MG63 (cell line): ENCODE data around the gene GRSF1. TPM values are rescaled to one million over a fixed set of nuclear protein-coding genes. Genes with fewer than 3 reads are reported as not detected.
A peak's percentile ranks its signal among the peaks of the same experiment; 100 is the strongest.

Experiments
- DNase-seq: peaks from one replicate; pipeline ENCODE4 v3.0.0-alpha.2; 2020
- H3K27me3 ChIP-seq: fragments of 250-450 bp; sonication (Bioruptor Pico); 2 replicates; pipeline ENCODE4 v1.5.1; 2020; ENCODE audit warnings: mild to moderate bottlenecking, moderate library complexity
- H3K36me3 ChIP-seq: fragments of 250-450 bp; sonication (Bioruptor Pico); 2 replicates; pipeline ENCODE4 v1.5.1; 2020; ENCODE audit warnings: mild to moderate bottlenecking, moderate library complexity
- H3K4me3 ChIP-seq: fragments of 250-450 bp; sonication (Bioruptor Pico); 2 replicates; pipeline ENCODE4 v1.5.1; 2020; ENCODE audit warnings: mild to moderate bottlenecking, moderate library complexity
- H3K9me3 ChIP-seq: fragments of 250-450 bp; sonication (Bioruptor Pico); 2 replicates; pipeline ENCODE4 v1.5.1; 2020; ENCODE audit warnings: mild to moderate bottlenecking, moderate library complexity
- total RNA-seq: library from RNA; depleted of rRNA; stranded (reverse); fragments of >200 nt; shearing (Covaris generic); gene quantifications from 2 replicates; pipeline ENCODE4 v1.2.3, GENCODE V29; 2014; ENCODE audit warnings: low replicate concordance; rRNA removed

GRSF1 gene, protein sequence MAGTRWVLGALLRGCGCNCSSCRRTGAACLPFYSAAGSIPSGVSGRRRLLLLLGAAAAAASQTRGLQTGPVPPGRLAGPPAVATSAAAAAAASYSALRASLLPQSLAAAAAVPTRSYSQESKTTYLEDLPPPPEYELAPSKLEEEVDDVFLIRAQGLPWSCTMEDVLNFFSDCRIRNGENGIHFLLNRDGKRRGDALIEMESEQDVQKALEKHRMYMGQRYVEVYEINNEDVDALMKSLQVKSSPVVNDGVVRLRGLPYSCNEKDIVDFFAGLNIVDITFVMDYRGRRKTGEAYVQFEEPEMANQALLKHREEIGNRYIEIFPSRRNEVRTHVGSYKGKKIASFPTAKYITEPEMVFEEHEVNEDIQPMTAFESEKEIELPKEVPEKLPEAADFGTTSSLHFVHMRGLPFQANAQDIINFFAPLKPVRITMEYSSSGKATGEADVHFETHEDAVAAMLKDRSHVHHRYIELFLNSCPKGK
- 81.3 and 114 TPM in 2 replicates for total RNA-seq

DNA sequence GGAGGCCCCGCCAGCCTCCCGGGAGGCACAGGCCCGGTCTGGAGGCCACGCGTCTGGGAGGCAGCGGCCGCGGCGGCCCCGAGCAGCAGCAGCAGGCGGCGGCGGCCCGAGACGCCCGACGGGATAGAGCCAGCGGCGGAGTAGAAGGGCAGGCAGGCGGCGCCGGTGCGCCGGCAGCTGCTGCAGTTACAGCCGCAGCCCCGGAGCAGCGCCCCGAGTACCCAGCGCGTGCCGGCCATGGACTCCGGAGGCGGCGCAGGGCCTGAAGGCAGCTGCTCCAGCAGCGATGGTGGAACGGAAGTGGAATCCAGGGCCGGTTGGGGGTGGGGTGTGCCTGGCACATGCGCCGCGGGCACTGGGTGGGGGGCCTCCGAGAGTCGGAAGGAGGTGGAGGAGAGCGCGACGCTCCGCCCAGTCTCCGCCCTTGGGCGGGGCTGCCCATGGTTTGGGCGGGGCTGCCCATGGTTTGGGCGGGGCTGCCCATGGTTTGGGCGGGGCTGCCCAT, at the start of gene GRSF1:
Gene GRSF1 (minus strand): TSS at position 302 of the 505 bp plus-strand sequence. CDS start 63 bp downstream, at position 239.
- peak; percentile 88 for DNase-seq
- Histone ChIP-seq H3K36me3 (peaks cover 14% of the 10 kb centered on the region; the same call in 1 of the 2 replicates), H3K4me3 (peak within 1 kb of the TSS; percentile 66), H3K9me3 (no peaks in the 10 kb centered on the region), H3K27me3 (no peaks in the 10 kb centered on the region)

DNA sequence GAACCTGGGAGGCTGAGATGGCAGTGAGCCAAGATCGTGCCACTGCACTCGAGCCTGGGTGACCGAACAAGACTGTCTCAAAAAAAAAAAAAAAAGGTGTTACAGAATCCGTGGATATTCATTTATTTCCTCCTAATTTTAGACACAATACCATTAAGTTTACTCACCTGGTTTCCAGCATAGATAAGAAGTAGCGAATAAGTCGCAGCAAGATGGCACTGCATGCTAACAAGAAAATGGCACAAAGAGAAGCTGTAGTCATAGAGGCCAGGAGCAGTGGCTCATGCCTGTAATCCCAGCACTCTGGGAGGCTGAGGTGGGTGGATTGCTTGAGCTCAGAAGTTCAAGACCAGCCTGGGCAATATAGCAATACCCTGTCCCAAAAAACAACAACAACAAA, 45.5 kb upstream of the GRSF1 start:
- no peak for DNase-seq
- H3K9me3 ChIP-seq = no peaks in the 10 kb centered on the region
- no peak overlapping the region for H3K4me3 ChIP-seq
- no peaks in the 10 kb centered on the region for H3K36me3 ChIP-seq
- H3K27me3 ChIP-seq = no peaks in the 10 kb centered on the region

DNA sequence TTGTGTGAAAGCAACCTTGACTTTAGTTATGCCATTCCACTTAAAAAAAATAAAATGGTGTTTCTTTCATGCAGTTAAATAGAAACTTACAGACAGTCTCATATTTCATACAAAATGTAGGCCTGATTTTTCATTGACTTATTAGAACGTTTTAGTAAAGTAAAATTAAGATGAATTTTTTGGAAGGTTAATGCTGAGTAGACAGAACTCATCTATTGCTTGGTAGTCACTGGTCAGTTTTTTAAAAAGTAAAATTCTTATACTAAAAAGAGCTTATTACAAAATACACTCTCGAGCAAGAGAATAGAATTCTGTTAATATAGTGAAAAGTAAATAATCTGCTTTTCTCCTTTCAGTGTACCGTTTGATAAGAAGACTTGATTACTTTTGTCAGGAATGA, 41.0 kb upstream of the GRSF1 start:
- Histone ChIP-seq H3K4me3 (no peak overlapping the region), H3K27me3 (no peaks in the 10 kb centered on the region), H3K36me3 (no peaks in the 10 kb centered on the region), H3K9me3 (no peaks in the 10 kb centered on the region)
- DNase-seq = no peak

DNA sequence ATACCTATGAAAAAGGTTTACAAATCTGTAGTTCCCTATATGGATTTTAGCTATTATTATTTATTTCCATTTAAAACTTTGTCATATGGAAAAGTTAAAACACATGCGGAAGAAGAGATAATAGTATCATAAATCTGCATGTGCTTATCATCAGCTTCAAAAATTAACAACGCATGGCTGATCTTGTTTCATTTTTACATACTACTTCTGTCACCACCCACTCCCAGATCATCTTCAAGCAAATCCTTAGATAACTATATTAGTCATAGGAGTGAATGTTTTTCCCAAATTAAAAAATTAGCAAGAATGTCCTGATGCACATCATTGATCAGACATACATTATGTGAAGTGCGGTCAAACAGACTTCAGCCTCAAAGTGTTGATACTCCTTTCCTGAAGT, 37.9 kb upstream of the GRSF1 start:
- no peak overlapping the region for H3K4me3 ChIP-seq
- H3K36me3 ChIP-seq = no peaks in the 10 kb centered on the region
- no peaks in the 10 kb centered on the region for H3K27me3 ChIP-seq
- no peaks in the 10 kb centered on the region for H3K9me3 ChIP-seq
- DNase-seq = no peak

DNA sequence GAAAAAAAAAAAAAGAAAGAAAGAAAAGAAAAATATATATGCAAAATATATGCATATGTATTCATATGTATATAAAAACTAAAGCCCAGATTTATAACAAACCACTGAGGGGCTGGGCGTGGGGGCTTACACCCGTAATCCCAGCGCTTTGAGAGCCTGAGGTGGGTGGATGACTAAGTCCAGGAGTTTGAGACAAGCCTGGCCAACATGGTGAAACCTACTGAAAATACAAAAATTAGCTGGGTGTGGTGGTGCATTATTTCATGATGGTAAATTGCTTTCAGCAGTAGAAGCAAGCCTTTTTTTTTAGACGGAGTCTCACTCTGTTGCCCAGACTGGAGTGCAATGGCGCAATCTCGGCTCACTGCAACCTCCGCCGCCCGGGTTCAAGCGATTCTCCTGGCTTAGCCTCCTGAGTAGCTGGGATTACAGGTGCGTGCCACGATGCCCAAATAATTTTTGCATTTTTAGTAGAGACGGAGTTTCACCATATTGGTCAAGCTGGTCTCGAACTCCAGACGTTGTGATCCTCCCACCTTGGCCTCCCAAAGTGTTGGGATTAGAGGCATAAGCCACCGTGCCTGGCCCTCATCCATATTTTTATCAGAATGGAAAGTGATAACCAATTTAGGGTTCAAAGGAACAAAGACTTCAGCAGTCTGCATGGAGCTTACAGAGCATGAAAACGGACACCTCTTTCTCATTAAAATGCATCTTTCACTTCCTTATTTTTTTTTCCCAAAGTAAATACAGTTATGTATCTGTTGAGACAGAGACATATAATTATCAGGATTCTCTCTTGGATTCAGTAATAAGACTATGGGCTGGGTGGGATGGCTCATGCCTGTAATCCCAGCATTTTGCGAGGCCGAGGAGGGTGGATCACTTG, 34.8 kb upstream of the GRSF1 start:
- H3K36me3 ChIP-seq = no peaks in the 10 kb centered on the region
- DNase-seq = no peak
- no peak overlapping the region for H3K4me3 ChIP-seq
- no peaks in the 10 kb centered on the region for H3K27me3 ChIP-seq
- H3K9me3 ChIP-seq = no peaks in the 10 kb centered on the region

DNA sequence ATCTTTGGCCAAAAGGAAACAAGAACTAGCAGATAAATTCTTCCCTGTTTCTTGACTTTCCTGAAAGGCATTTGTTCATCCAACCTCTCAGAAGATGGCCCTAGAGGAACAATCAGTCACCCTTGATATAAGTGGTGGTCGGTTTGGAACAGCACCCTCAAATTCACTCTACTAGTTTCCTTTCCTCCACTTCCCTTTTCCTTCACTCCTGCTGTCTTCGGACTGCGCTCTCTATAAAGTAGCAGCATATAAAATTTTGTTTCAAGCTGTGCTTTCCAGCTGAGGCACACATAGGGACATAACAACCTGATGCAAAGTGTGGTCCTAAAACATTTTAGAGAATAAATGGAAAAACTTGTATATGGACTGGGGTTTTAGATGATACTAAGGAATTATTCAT, 33.5 kb upstream of the GRSF1 start:
- Histone ChIP-seq H3K36me3 (no peaks in the 10 kb centered on the region), H3K9me3 (no peaks in the 10 kb centered on the region), H3K27me3 (no peaks in the 10 kb centered on the region), H3K4me3 (no peak overlapping the region)
- DNase-seq = no peak

DNA sequence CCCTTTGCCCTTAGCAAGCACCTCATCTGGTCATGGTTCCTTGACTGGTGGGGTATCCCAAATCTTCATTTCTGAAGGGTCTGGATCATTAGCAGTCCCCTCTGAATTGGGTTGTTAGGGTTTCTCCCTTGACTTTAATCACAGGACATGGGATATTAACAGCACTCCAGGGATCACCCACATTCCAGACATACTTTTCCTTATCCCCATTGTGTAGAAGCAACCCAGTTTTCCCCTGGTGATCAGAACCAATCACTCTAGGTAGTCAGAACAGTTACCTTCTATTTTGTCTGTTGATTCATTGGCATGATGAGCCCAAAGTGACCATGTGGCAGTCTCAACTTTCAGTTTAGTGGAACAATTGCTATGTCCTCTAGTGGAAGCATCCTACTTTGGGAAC, 29.1 kb upstream of the GRSF1 start:
- H3K4me3 ChIP-seq = no peak overlapping the region
- H3K9me3 ChIP-seq = no peaks in the 10 kb centered on the region
- H3K36me3 ChIP-seq = no peaks in the 10 kb centered on the region
- H3K27me3 ChIP-seq = no peaks in the 10 kb centered on the region
- no peak for DNase-seq

DNA sequence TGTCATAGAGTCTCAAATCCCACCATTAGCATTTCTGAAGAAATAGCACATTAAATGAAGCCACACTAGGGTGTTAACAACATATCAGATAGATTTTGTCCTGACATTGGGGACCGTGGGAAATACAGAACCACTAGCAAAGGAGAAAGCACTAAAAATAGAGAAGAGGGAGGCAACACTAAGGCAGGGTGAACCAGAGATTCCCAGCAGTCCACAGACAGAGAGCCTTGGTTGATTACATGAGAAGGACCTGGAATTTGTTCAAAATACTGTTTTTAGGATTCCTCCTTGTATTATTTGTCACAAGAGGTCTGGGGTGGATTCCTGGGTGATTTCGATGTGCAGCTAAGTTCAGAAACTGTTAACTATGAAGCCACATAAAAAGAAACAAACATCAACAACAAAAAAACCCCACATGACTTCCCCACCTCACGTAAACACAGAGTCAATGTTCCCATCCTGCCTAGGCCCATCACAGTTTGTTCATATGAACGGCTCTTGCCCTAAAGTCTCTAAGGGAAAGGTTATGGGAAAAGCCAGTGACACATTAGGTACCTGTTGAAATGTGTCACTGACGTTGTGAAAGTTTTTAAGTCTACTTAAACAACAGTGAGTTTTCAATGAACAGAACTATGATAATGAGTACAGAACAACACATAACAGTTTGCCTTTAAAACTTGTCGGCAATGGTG, 23.6 kb upstream of the GRSF1 start:
- H3K4me3 ChIP-seq = no peak overlapping the region
- H3K9me3 ChIP-seq = no peaks in the 10 kb centered on the region
- no peaks in the 10 kb centered on the region for H3K36me3 ChIP-seq
- no peak for DNase-seq
- no peaks in the 10 kb centered on the region for H3K27me3 ChIP-seq

DNA sequence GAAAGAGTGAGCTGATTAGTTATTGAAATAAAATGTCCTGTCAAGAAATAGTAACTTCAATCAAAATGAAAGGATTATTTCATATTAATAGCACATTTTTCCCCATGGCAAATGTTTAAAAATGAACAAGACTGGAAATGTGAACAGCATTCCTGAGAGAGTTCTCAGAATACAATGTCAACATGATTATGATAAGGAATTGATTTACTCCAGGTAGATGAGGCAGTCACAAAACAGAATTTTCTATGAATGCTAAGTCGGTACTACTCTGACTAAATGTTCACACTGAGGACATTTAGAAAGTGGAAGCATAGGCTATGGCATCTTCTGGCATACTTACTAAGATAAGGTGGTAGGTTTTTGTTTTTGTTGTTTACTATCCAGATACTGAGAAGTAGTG, 19.4 kb upstream of the GRSF1 start:
- no peaks in the 10 kb centered on the region for H3K9me3 ChIP-seq
- H3K36me3 ChIP-seq = no peaks in the 10 kb centered on the region
- H3K4me3 ChIP-seq = no peak overlapping the region
- no peak for DNase-seq
- H3K27me3 ChIP-seq = no peaks in the 10 kb centered on the region

DNA sequence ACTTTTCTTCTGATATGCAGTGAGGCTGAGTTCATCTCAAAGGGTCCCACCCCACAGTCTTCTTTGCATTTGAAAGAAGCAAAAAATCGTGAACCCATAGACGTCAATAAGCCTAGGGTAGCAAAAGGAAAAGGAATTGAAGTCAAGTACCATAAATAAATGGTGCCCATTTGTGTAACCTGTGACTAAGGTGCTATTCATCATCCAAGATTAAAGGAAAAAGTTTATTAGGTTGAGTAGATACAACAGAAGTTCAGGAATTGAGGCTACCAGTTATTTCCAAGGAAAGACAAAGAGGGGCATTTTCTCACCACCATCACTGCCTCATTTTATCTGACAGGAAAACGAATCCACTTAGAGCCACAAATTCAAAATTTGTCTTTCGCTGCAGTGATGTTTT, 18.8 kb upstream of the GRSF1 start:
- DNase-seq = no peak
- Histone ChIP-seq H3K36me3 (no peaks in the 10 kb centered on the region), H3K4me3 (no peak overlapping the region), H3K9me3 (no peaks in the 10 kb centered on the region), H3K27me3 (no peaks in the 10 kb centered on the region)

DNA sequence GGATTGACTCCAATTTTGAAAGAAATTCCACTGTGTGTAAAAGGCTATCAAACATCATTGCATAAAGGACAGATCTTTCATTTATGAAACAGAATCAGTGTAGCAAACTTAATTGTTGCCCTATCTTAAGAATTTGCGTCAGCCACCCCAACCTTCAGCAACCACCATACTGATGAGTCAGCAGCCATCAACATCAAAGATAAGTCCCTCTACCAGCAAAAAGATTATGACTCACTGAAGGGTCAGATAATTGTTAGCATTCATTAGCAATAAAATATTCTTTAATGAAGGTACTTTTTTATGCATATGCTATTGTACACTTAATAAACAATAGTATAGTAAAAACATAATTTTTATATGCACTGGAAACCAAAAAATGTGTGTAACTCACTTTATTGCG, 15.8 kb upstream of the GRSF1 start:
- Histone ChIP-seq H3K27me3 (no peaks in the 10 kb centered on the region), H3K4me3 (no peak overlapping the region), H3K36me3 (no peaks in the 10 kb centered on the region), H3K9me3 (no peaks in the 10 kb centered on the region)
- DNase-seq = no peak

DNA sequence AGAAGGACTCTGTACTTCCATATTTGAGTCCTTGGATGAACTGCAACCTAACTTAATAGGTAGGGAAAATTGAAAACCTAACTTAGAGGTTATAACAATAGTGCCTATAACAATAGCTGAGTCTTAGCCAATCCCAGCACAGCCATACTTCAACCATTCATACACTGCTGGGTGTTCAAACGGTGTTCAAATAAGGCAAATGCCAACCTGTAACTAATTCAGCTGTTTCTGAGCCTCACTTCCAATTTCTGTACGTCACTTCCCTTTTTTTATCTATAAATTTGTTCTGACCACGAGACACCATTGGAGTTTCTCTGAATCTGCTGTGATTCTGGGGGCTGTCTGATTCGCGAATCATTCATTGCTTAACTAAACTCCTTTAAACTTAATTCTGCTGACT, 9.6 kb upstream of the GRSF1 start:
- no peak for DNase-seq
- H3K36me3 ChIP-seq = no peaks in the 10 kb centered on the region
- H3K4me3 ChIP-seq = no peak overlapping the region
- no peaks in the 10 kb centered on the region for H3K27me3 ChIP-seq
- H3K9me3 ChIP-seq = no peaks in the 10 kb centered on the region

DNA sequence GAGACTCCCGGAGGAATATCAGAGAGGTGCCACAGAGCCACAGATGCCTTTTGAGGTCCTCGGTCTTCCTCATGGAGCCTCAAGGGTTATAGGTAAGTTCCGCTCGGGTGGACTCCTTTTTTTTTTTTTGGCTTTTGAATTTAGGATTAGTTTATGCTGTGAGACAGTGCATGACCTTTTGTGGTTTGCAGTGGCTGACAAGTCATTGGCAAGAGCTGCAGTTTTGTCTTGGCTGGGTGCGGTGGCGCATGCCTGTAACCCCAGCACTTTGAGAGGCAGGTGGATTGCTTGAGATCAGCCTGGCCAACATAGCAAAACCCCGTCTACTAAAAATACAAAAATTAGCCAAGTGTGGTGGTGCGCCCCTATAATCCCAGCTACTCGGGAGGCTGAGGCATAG, 4.5 kb upstream of the GRSF1 start:
- no peaks in the 10 kb centered on the region for H3K27me3 ChIP-seq
- no peak overlapping the region for H3K4me3 ChIP-seq
- H3K9me3 ChIP-seq = no peaks in the 10 kb centered on the region
- peak; percentile 4 for DNase-seq
- no peaks in the 10 kb centered on the region for H3K36me3 ChIP-seq

DNA sequence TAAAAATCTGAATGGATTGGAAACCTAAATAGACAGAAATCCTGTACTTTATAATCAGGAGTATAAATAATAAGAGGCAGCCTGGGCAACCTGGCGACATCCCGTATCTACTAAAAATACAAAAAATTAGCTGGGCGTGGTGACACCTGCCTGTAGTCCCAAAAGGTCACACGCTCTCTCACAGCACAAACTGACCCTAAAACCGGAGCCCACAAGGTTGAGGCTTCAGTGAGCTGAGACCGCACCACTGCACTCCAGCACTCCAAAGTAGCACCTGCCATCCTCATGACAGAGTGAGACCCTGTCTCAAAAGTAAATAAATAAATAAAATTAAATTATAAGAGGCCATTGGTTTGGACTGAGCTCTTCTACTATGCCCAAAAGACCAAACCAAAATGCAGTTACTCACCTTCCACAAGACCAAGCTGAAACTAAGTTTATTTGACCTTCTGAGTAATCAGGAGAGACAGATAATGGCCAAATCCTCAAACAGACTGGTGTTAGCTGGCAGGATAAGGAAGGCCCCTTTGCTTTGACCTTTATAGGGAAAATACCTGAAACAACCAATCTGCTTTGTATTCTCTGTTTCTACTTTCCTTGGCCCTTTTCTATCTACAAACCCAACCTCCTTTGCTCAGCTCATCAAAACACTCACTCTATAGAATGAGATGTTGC, 3.2 kb upstream of the GRSF1 start:
- H3K4me3 ChIP-seq = no peak overlapping the region
- H3K27me3 ChIP-seq = no peaks in the 10 kb centered on the region
- no peaks in the 10 kb centered on the region for H3K36me3 ChIP-seq
- no peak for DNase-seq
- no peaks in the 10 kb centered on the region for H3K9me3 ChIP-seq

DNA sequence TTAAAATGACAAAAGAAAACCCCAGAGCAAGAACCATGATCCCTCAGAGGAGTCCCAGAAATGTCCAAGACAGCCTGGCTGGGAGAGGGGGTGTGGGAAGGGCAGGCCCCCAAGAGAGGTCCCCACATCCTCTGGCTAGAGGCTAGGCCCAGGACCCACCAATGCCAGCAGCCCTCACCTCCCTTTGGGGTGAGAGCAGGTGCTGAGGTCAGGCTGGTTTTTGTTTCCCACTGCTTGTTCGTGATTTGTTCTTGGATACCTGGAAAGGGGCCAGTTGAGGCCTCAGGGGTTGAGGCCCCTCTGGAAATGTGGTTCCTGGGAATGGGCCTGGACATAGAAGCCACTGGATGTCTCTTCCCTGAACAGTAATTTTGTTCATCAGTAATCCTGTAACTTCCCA, 2.3 kb upstream of the GRSF1 start:
- DNase-seq = no peak
- no peak overlapping the region for H3K4me3 ChIP-seq
- H3K36me3 ChIP-seq = no peaks in the 10 kb centered on the region
- H3K27me3 ChIP-seq = no peaks in the 10 kb centered on the region
- H3K9me3 ChIP-seq = no peaks in the 10 kb centered on the region

DNA sequence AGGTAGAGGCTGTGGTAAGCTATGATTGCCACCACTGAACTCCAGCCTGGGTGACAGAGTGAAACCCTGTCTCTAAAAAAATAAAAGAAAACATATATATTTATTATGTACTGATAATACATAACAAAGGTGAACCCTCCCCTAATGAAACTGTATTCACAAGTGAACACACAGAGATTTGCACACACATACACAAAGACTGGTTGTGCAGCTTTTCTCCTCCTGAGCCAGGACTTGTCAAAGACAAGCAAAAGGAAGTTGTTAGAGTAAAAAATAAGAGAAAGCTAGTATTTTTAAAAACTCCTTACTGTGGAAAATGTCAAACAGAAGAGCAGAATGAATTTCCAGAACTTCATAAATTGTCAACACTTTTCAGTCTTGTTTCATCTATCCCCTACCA, 1.5 kb upstream of the GRSF1 start:
- peaks cover 3% of the 10 kb centered on the region; the same call in 1 of the 2 replicates for H3K36me3 ChIP-seq
- H3K9me3 ChIP-seq = no peaks in the 10 kb centered on the region
- DNase-seq = no peak
- no peak overlapping the region for H3K4me3 ChIP-seq
- H3K27me3 ChIP-seq = no peaks in the 10 kb centered on the region
